HL-60 (cell line): Measurements from ENCODE around the gene BPNT1.

Source experiments
- POLR2AphosphoS5 ChIP-seq: IDR thresholded peaks from 2 replicates; pipeline ENCODE4 v1.6.1; 2012; ENCODE audit warnings: low read depth
- SPI1 ChIP-seq: IDR thresholded peaks from 2 replicates; pipeline ENCODE4 v1.6.1; 2012; ENCODE audit warnings: low read depth, mild to moderate bottlenecking, borderline replicate concordance
- TF ChIP-seq, protein P1 (sequence below): IDR thresholded peaks from one replicate; pipeline ENCODE4 v1.5.1; 2011; ENCODE audit warnings: low read length, control low read depth, inconsistent platforms; ENCODE audit not compliant: insufficient read depth
- TF ChIP-seq, protein P2 (sequence below): IDR thresholded peaks from 2 replicates; pipeline ENCODE4 v1.6.1; 2012; ENCODE audit warnings: low read depth; ENCODE audit not compliant: insufficient replicate concordance

DNA sequence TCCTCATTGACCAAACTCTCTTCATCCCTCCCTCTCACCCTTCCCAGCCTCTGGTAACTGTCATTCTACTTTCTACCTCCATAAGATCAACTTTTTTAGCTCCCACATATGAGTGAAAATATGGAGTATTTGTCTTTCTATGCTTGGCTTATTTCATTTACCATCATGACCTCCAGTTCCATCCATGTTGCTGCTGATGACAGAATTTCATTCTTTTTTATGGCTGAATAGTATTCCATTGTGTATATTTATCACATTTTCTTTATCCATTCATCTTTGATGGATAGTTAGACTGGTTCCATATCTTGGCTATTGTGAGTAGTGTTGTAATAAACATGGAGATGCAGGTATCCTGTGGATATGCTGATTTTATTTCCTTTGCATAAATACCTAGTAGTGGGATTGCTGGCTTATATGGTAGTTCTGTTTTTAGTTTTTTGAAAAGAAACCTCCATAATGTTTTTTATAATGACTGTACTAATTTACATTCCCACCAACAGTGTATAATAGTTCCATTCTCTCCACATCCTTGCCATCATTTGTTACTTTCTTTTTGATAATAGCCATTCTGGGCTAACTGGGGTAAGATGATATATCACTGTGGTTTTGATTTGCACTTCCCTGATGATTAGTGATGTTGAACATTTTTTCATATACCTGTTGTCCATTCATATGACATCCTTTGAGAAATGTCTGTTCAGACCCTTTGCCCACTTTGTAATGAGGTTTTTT is 40.1 kb upstream of the BPNT1 start:
- TF ChIP-seq, protein P1, sequence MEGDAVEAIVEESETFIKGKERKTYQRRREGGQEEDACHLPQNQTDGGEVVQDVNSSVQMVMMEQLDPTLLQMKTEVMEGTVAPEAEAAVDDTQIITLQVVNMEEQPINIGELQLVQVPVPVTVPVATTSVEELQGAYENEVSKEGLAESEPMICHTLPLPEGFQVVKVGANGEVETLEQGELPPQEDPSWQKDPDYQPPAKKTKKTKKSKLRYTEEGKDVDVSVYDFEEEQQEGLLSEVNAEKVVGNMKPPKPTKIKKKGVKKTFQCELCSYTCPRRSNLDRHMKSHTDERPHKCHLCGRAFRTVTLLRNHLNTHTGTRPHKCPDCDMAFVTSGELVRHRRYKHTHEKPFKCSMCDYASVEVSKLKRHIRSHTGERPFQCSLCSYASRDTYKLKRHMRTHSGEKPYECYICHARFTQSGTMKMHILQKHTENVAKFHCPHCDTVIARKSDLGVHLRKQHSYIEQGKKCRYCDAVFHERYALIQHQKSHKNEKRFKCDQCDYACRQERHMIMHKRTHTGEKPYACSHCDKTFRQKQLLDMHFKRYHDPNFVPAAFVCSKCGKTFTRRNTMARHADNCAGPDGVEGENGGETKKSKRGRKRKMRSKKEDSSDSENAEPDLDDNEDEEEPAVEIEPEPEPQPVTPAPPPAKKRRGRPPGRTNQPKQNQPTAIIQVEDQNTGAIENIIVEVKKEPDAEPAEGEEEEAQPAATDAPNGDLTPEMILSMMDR: no peak
- TF ChIP-seq SPI1 (no peak), POLR2AphosphoS5 (no peak)
- TF ChIP-seq, protein P2, sequence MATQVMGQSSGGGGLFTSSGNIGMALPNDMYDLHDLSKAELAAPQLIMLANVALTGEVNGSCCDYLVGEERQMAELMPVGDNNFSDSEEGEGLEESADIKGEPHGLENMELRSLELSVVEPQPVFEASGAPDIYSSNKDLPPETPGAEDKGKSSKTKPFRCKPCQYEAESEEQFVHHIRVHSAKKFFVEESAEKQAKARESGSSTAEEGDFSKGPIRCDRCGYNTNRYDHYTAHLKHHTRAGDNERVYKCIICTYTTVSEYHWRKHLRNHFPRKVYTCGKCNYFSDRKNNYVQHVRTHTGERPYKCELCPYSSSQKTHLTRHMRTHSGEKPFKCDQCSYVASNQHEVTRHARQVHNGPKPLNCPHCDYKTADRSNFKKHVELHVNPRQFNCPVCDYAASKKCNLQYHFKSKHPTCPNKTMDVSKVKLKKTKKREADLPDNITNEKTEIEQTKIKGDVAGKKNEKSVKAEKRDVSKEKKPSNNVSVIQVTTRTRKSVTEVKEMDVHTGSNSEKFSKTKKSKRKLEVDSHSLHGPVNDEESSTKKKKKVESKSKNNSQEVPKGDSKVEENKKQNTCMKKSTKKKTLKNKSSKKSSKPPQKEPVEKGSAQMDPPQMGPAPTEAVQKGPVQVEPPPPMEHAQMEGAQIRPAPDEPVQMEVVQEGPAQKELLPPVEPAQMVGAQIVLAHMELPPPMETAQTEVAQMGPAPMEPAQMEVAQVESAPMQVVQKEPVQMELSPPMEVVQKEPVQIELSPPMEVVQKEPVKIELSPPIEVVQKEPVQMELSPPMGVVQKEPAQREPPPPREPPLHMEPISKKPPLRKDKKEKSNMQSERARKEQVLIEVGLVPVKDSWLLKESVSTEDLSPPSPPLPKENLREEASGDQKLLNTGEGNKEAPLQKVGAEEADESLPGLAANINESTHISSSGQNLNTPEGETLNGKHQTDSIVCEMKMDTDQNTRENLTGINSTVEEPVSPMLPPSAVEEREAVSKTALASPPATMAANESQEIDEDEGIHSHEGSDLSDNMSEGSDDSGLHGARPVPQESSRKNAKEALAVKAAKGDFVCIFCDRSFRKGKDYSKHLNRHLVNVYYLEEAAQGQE: no peak
